ENCODE measurements around the gene G6PC2.

Gene G6PC2

DNA sequence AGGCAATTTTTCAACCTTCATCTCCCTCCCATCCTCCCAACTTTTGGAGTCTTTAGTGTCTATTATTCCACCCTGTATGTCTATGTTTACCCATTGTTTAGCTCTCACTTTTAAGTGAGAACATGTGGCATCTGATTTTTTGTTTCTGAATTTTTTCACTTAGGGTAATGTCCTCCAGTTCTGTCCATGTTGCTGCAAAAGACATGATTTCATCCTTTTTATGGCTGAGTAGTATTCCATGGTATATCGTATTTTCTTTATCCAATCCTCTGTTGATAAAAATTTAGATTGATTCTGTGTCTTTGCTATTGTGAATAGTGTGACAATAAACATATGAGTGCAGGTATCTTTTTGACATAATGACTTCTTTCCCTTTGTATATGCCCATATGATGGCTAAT, 48.2 kb downstream of the G6PC2 start:
- no peak overlapping the region for H3K27ac Mint-ChIP-seq
- H3K36me3 Mint-ChIP-seq, result peaks cover 9% of the 10 kb centered on the region
- no peaks in the 10 kb centered on the region for H3K4me1 Mint-ChIP-seq (ENCODE audit: low read depth)
- peaks cover 3% of the 10 kb centered on the region for H3K27me3 Mint-ChIP-seq
- no peak overlapping the region for H3K4me3 Mint-ChIP-seq
- peaks cover 16% of the 10 kb centered on the region for H3K9me3 Mint-ChIP-seq (ENCODE audit: low read depth)

DNA sequence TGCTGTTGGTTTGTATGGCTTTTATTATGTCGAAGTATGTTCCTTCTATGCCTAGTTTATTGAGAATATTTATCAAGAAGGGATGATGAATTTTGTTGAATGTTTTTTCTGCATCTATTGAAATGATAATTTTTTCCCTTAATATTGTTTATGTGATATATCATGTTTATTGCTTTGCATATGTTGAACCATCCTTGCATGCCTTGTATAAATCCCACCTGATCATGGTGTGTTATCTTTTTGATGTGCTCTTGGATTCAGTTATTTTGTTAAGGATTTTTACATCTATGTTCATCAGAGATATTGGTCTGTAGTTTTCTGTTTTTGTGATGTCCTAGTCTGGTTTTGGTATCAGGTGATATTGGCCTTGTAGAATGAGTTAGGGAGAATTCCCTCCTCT, 50.8 kb downstream of the G6PC2 start:
- Mint-ChIP-seq H3K4me1 (ENCODE audit: low read depth) (no peaks in the 10 kb centered on the region), H3K36me3 (peaks cover 9% of the 10 kb centered on the region), H3K9me3 (ENCODE audit: low read depth) (peaks cover 17% of the 10 kb centered on the region), H3K27me3 (peaks cover 8% of the 10 kb centered on the region), H3K4me3 (no peak overlapping the region), H3K27ac (no peak overlapping the region)

DNA sequence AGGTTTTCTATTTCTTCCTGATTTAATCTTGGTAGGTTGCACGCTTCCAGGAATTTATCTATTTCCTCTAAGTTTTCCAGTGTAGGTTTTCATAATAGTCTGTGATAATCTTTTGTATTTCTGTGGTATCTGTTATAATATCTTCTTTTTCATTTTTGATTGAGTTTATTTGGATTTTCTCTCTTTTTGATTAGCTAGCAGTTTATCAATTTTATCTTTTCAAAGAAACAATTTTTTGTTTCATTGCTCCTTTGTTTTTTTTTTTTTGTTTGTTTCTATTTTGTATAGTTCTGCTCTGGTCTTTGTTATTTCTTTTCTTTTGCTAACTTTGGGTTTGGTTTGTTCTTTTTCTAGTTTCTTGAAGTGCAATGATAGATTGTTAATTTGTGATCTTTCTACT, 51.3 kb downstream of the G6PC2 start:
- Mint-ChIP-seq H3K4me3 (no peak overlapping the region), H3K9me3 (ENCODE audit: low read depth) (peaks cover 17% of the 10 kb centered on the region), H3K36me3 (peaks cover 9% of the 10 kb centered on the region), H3K4me1 (ENCODE audit: low read depth) (no peaks in the 10 kb centered on the region), H3K27me3 (peaks cover 9% of the 10 kb centered on the region), H3K27ac (no peak overlapping the region)

DNA sequence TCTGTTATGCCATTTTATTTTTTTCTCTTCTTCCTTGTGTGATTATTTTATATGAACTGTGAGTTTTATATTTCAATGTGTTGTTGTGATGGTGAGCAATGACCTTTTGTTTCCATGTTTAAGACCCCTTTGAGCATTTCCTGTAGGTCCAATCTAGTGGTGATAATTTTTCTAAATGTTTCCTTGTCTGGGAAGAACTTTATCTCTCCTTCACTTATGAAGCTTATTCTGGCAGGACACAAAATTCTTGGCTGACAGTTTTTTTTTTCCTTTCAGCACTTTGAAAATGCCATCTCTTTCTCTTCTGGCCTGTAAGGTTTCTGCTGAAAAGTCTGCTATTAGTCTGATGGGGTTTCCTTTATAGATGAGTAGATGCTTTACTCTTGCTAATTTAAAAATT, 53.2 kb downstream of the G6PC2 start:
- H3K36me3 Mint-ChIP-seq, result peaks cover 9% of the 10 kb centered on the region
- H3K27me3 Mint-ChIP-seq, result peaks cover 9% of the 10 kb centered on the region
- no peaks in the 10 kb centered on the region for H3K4me1 Mint-ChIP-seq (ENCODE audit: low read depth)
- H3K9me3 Mint-ChIP-seq (ENCODE audit: low read depth), result peaks cover 17% of the 10 kb centered on the region
- no peak overlapping the region for H3K4me3 Mint-ChIP-seq
- no peak overlapping the region for H3K27ac Mint-ChIP-seq

DNA sequence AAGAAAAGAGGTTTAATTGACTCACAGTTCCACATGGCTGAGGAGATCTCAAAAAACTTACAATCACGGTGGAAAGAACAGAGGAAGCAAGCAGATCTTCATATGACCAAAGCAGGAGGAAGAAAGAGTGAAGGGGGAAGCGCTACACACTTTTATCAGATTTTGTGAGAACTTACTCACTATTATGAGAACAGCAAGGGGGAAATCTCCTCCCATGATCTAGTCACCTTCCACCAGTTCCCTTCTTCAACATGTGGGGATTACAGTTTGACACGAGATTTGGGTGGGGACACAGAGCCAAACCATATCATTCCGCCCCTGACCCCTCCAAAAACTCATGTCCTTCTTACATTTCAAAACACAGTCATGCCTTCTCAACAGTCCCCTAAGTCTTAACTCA, 54.2 kb downstream of the G6PC2 start:
- Mint-ChIP-seq H3K27me3 (peaks cover 9% of the 10 kb centered on the region), H3K9me3 (ENCODE audit: low read depth) (peaks cover 17% of the 10 kb centered on the region), H3K36me3 (peaks cover 9% of the 10 kb centered on the region), H3K4me3 (no peak overlapping the region), H3K4me1 (ENCODE audit: low read depth) (no peaks in the 10 kb centered on the region), H3K27ac (no peak overlapping the region)

DNA sequence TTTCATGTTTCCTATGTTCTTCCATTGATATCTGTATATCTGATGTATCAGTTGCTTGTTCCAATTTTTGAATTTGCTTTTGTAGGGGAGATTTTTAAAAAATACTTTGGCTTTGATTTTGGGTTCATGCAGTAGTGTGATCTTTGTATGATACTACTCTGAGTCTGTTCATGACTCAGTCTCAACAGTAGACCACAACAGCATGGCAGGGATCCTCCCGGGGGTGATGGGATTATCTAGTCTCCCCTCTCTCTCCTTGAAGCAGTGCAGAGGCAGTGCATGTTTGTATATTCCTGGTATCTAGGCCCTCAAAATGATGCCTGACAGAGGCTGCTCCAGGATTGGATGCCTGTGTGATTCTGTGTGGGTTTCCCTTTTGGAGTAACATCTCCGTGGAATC, 55.3 kb downstream of the G6PC2 start:
- peaks cover 15% of the 10 kb centered on the region for H3K9me3 Mint-ChIP-seq (ENCODE audit: low read depth)
- peaks cover 9% of the 10 kb centered on the region for H3K36me3 Mint-ChIP-seq
- no peaks in the 10 kb centered on the region for H3K4me1 Mint-ChIP-seq (ENCODE audit: low read depth)
- H3K27ac Mint-ChIP-seq, result no peak overlapping the region
- no peak overlapping the region for H3K4me3 Mint-ChIP-seq
- H3K27me3 Mint-ChIP-seq, result peaks cover 9% of the 10 kb centered on the region
